Small intestine (tissue), 7 donors: ENCODE measurements around the gene NME3. TPM values are rescaled to one million over a fixed set of nuclear protein-coding genes. Genes with fewer than 3 reads are reported as not detected.

ENCODE experiments used
- DNase-seq, 2 donors: peaks; one replicate each; pipeline versions ENCODE4 v3.0.0 to v3.0.0-alpha.2; 2013
- FAIRE-seq: peaks from 2 replicates; lab custom pipeline; 2012; peaks lifted over from hg19 to GRCh38; lab: Jason Lieb, UNC
- H3K27ac ChIP-seq, 3 donors: one replicate each; pipeline ENCODE4 v1.5.1; 2013; ENCODE audit warnings: low read length in 2 of 3, mild to moderate bottlenecking in 2 of 3, control low read depth in 1 of 3, inconsistent platforms in 1 of 3, low read depth in 1 of 3, moderate library complexity in 1 of 3
- H3K27me3 ChIP-seq, 3 donors: one replicate each; pipeline ENCODE4 v1.6.1; 2013; ENCODE audit warnings: low read length in 3 of 3, inconsistent platforms in 1 of 3; ENCODE audit not compliant: control insufficient read depth in 3 of 3, insufficient read depth in 3 of 3
- H3K36me3 ChIP-seq, 3 donors: one replicate each; pipeline ENCODE4 v1.6.1; 2013; ENCODE audit warnings: low read length in 3 of 3, inconsistent platforms in 1 of 3, low read depth in 1 of 3, mild to moderate bottlenecking in 1 of 3, moderate library complexity in 1 of 3; ENCODE audit not compliant: control insufficient read depth in 3 of 3, insufficient read depth in 2 of 3
- H3K4me1 ChIP-seq, 3 donors: one replicate each; pipeline ENCODE4 v1.6.1; 2013; ENCODE audit warnings: low read length in 2 of 3, inconsistent platforms in 1 of 3, low read depth in 1 of 3, mild to moderate bottlenecking in 1 of 3, moderate library complexity in 1 of 3; ENCODE audit not compliant: control insufficient read depth in 3 of 3, insufficient read depth in 2 of 3
- H3K4me3 ChIP-seq, 3 donors: one replicate each; pipeline ENCODE4 v1.5.1; 2013; ENCODE audit warnings: low read length in 3 of 3, control low read depth in 1 of 3, inconsistent platforms in 1 of 3, low read depth in 1 of 3, mild to moderate bottlenecking in 1 of 3, moderate library complexity in 1 of 3
- H3K9me3 ChIP-seq, 2 donors: one replicate each; pipeline ENCODE4 v1.6.1; 2013; ENCODE audit warnings: low read depth in 1 of 2, low read length in 1 of 2; ENCODE audit not compliant: control insufficient read depth in 2 of 2, insufficient read depth in 1 of 2
- WGBS, 3 donors: extraction: QIAGEN DNeasy Blood & Tissue Kit; methylation state at CpG; one replicate each; pipeline ENCODE4 v1.1.7; 2013; 5-methylcytosine and 5-hydroxymethylcytosine counted together
- polyA plus RNA-seq, 4 donors: library from polyadenylated mRNA; stranded (reverse) in 3 of 4; unstranded in 1 of 4; fragments of 200-250 nt in 3 of 4; fragments of 120-200 nt in 1 of 4; gene quantifications; one replicate each; pipeline versions ENCODE4 v1.2.1 to v1.2.3, GENCODE V29; 2013
- donor health status: healthy with polysubstance abuse.
- donor health status: control.
- donor health status: control.
- donor health status: Bipolar disorder and iron deficiency.
- donor health status: healthy.

The NME3 gene
- polyA plus RNA-seq, 4 donors: 61.2 to 293 (median 153) TPM

DNA sequence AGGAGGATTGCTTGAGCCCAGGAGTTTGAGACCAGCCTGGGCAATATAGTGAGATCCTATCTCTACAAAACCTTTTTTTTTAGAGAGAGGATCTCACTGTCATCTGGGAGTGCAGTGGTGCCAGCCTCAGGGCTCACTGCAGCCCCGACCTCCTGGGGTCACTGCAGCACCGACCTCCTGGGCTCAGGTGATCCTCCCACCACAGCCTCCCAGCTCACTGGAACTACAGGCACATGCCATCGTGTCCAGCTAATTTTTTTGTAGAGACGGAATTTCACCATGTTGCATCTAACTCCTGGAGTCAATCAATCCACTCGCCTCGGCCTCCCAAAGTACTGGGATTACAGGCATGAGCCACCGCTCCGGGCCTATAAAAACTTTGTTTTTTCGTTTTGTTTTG is 50.0 kb downstream of the NME3 start:
- DNase-seq: no peak
- Histone ChIP-seq H3K9me3 (no peaks in the 10 kb centered on the region), H3K27ac (no peak overlapping the region), H3K36me3 (peaks cover 0 to 27% (median 0%) of the 10 kb centered on the region in 3 donors), H3K4me3 (no peak overlapping the region), H3K4me1 (no peaks in the 10 kb centered on the region), H3K27me3 (no peaks in the 10 kb centered on the region)
- no peak for FAIRE-seq
- 95% methylated on average over 9 of the region's 9 CpGs for WGBS, 3 donors

Other genes with a start within 250 kb of the NME3 start
- 10 to 100 TPM in 1 of 4 donors, 1 to 10 TPM in 3; 1.6 to 23.8 (median 7.0) TPM for gene TMEM204, start 237.9 kb downstream of the NME3 start, polyA plus RNA-seq
- gene IFT140, start 159.5 kb downstream of the NME3 start, polyA plus RNA-seq: 10 to 100 TPM in 1 of 4 donors, 1 to 10 TPM in 3; 2.2 to 13.2 (median 4.8) TPM
- 10 to 100 TPM in 1 of 4 donors, 1 to 10 TPM in 3; 2.4 to 18.3 (median 8.3) TPM for gene CRAMP1, start 159.2 kb downstream of the NME3 start, polyA plus RNA-seq
- gene JPT2, start 93.3 kb downstream of the NME3 start, polyA plus RNA-seq: 10 to 100 TPM; 17.0 to 52.4 (median 36.3) TPM
- 10 to 100 TPM; 26.2 to 60.1 (median 39.6) TPM for gene MAPK8IP3, start 65.3 kb downstream of the NME3 start, polyA plus RNA-seq
- 10 to 100 TPM in 2 of 4 donors, 1 to 10 TPM in 2; 6.8 to 16.1 (median 9.6) TPM for gene EME2, start 1.3 kb upstream of the NME3 start, polyA plus RNA-seq
- gene MRPS34, start 1.6 kb upstream of the NME3 start, polyA plus RNA-seq: 100 to 1,000 TPM in 3 of 4 donors, 10 to 100 TPM in 1; 88.9 to 199 (median 172) TPM
- 100 to 1,000 TPM in 2 of 4 donors, 10 to 100 TPM in 2; 41.3 to 197 (median 97.4) TPM for gene SPSB3, start 11.0 kb upstream of the NME3 start, polyA plus RNA-seq
- 10 to 100 TPM; 38.6 to 70.7 (median 61.8) TPM for gene NUBP2, start 11.4 kb upstream of the NME3 start, polyA plus RNA-seq
- gene IGFALS, start 22.2 kb upstream of the NME3 start, polyA plus RNA-seq: 10 to 100 TPM in 1 of 4 donors, under 1 TPM in 3; 0.16 to 17.0 (median 0.38) TPM
- gene HAGH, start 55.3 kb upstream of the NME3 start, polyA plus RNA-seq: 100 to 1,000 TPM in 2 of 4 donors, 10 to 100 TPM in 2; 49.4 to 167 (median 102) TPM
- gene FAHD1, start 55.7 kb upstream of the NME3 start, polyA plus RNA-seq: 100 to 1,000 TPM in 1 of 4 donors, 10 to 100 TPM in 3; 55.1 to 181 (median 76.7) TPM
- gene MEIOB, start 100.6 kb upstream of the NME3 start, polyA plus RNA-seq: under 1 TPM in 2 of 4 donors, not detected in 2; 0.34 to 0.38 TPM
- under 1 TPM in 1 of 4 donors, not detected in 3; 0.04 TPM for gene HS3ST6, start 146.9 kb upstream of the NME3 start, polyA plus RNA-seq
- gene MSRB1, start 171.7 kb upstream of the NME3 start, polyA plus RNA-seq: 100 to 1,000 TPM in 1 of 4 donors, 10 to 100 TPM in 3; 50.6 to 105 (median 62.0) TPM
- 1 to 10 TPM in 1 of 4 donors, under 1 TPM in 2, not detected in 1; 0.38 to 1.1 (median 0.67) TPM for gene RPL3L, start 183.1 kb upstream of the NME3 start, polyA plus RNA-seq
- gene NDUFB10, start 188.0 kb upstream of the NME3 start, polyA plus RNA-seq: 100 to 1,000 TPM; 132 to 544 (median 376) TPM
- gene RPS2, start 193.3 kb upstream of the NME3 start, polyA plus RNA-seq: 1,000 to 10,000 TPM; 1,075 to 4,112 (median 2,558) TPM
- under 1 TPM in 2 of 4 donors, not detected in 2; 0.09 to 0.18 TPM for gene RNF151, start 195.3 kb upstream of the NME3 start, polyA plus RNA-seq
- gene TBL3, start 200.5 kb upstream of the NME3 start, polyA plus RNA-seq: 10 to 100 TPM; 34.1 to 49.7 (median 45.6) TPM
- gene NOXO1, start 209.9 kb upstream of the NME3 start, polyA plus RNA-seq: 10 to 100 TPM in 2 of 4 donors, 1 to 10 TPM in 2; 3.1 to 30.5 (median 10.8) TPM
- gene GFER, start 212.7 kb upstream of the NME3 start, polyA plus RNA-seq: 100 to 1,000 TPM in 2 of 4 donors, 10 to 100 TPM in 2; 50.4 to 261 (median 94.7) TPM
- gene SYNGR3, start 218.4 kb upstream of the NME3 start, polyA plus RNA-seq: 1 to 10 TPM in 2 of 4 donors, under 1 TPM in 2; 0.45 to 5.4 (median 0.92) TPM
- gene ZNF598, start 238.3 kb upstream of the NME3 start, polyA plus RNA-seq: 10 to 100 TPM; 26.7 to 51.9 (median 29.7) TPM
- gene NPW, start 248.2 kb upstream of the NME3 start, polyA plus RNA-seq: 1 to 10 TPM in 1 of 4 donors, under 1 TPM in 2, not detected in 1; 0.48 to 9.0 (median 0.81) TPM